ENCODE data around the gene RRAS.

Gene RRAS

GRCh38 chr19:49593233-49594113 lies 46.5 kb downstream of the RRAS start:
- DNase-seq, result peak; percentile 97

GRCh38 chr19:49592486-49593232 lies 47.3 kb downstream of the RRAS start:
- peak; percentile 24 for DNase-seq

- DNase-seq, result peak; percentile 63
These were observed 48.0 kb downstream of the RRAS start for GRCh38 chr19:49591731-49592485.

GRCh38 chr19:49590971-49591730 lies 48.8 kb downstream of the RRAS start, which contains the start of gene PRR12:
PRR12 (plus strand) TSS chr19:49591182; CDS start chr19:49591655, 473 bp downstream.
- DNase-seq, result peak; percentile 76

- peak; percentile 98 for DNase-seq
These were observed 49.6 kb downstream of the RRAS start for GRCh38 chr19:49590071-49590970.

- DNase-seq, result no peak
These were observed 50.4 kb downstream of the RRAS start for GRCh38 chr19:49589502-49589905.

GRCh38 chr19:49588365-49589122 lies 51.4 kb downstream of the RRAS start:
- peak; percentile 28 for DNase-seq

GRCh38 chr19:49587227-49587626 lies 52.7 kb downstream of the RRAS start:
- DNase-seq, result no peak
